Measurements from ENCODE around the gene CHI3L2. TPM values are rescaled to one million over a fixed set of nuclear protein-coding genes. Genes with fewer than 3 reads are reported as not detected.

Gene CHI3L2
- total RNA-seq, 1 donor from 2014 or later, result not detected

GRCh38 chr1:111281411-111281810 is 53.9 kb downstream of the CHI3L2 start:
- no peak for TF ChIP-seq CTCF (conservative IDR thresholded peaks at IDR 0.05; ENCODE audit: low read depth, low read length)
- no peak overlapping the region for H3K4me3 ChIP-seq (ENCODE audit: low read depth, low read length)
- DNase-seq (ENCODE audit: low read depth), result no peak

GRCh38 chr1:111283838-111284237 is 56.3 kb downstream of the CHI3L2 start:
- DNase-seq (ENCODE audit: low read depth), result no peak
- no peak overlapping the region for H3K4me3 ChIP-seq (ENCODE audit: low read depth, low read length)
- TF ChIP-seq CTCF (conservative IDR thresholded peaks at IDR 0.05; ENCODE audit: low read depth, low read length), result no peak

GRCh38 chr1:111285879-111286278 is 58.4 kb downstream of the CHI3L2 start:
- no peak overlapping the region for H3K4me3 ChIP-seq (ENCODE audit: low read depth, low read length)
- no peak for TF ChIP-seq CTCF (conservative IDR thresholded peaks at IDR 0.05; ENCODE audit: low read depth, low read length)
- no peak for DNase-seq (ENCODE audit: low read depth)

GRCh38 chr1:111286912-111287311 is 59.4 kb downstream of the CHI3L2 start:
- no peak for TF ChIP-seq CTCF (conservative IDR thresholded peaks at IDR 0.05; ENCODE audit: low read depth, low read length)
- DNase-seq (ENCODE audit: low read depth), result no peak

GRCh38 chr1:111289371-111289770 is 61.9 kb downstream of the CHI3L2 start:
- DNase-seq (ENCODE audit: low read depth), result no peak
- TF ChIP-seq CTCF (conservative IDR thresholded peaks at IDR 0.05; ENCODE audit: low read depth, low read length), result no peak
- H3K4me3 ChIP-seq (ENCODE audit: low read depth, low read length), result no peak overlapping the region

More at GRCh38 chr1:111286912-111287311, 59.4 kb downstream of the CHI3L2 start:
- H3K4me3 ChIP-seq (ENCODE audit: low read depth, low read length), result no peak overlapping the region

GRCh38 chr1:111290104-111290503 is 62.6 kb downstream of the CHI3L2 start:
- DNase-seq (ENCODE audit: low read depth), result no peak
- TF ChIP-seq CTCF (conservative IDR thresholded peaks at IDR 0.05; ENCODE audit: low read depth, low read length), result no peak
- no peak overlapping the region for H3K4me3 ChIP-seq (ENCODE audit: low read depth, low read length)

- DNase-seq (ENCODE audit: low read depth), result no peak
- no peak within 1 kb of the TSS for H3K4me3 ChIP-seq (ENCODE audit: low read depth, low read length)
- no peak for TF ChIP-seq CTCF (conservative IDR thresholded peaks at IDR 0.05; ENCODE audit: low read depth, low read length)
Measured at GRCh38 chr1:111290630-111291029, 63.1 kb downstream of the CHI3L2 start, which contains the start of gene CHIA. Gene CHIA (plus strand): TSS chr1:111290851. CDS start chr1:111310468, 19,617 bp downstream.

Measured in epithelial cell of proximal tubule (primary cell).